Loucy (cell line): ENCODE results near the gene MCCC2.

Experiments used
- H2AFZ ChIP-seq: fragments of 200-600 bp; sonication (generic); 2 replicates; pipeline ENCODE4 v1.6.0; 2016; ENCODE audit warnings: antibody characterized with exemption, mild to moderate bottlenecking, low read length, moderate library complexity
- H3F3A ChIP-seq: fragments of 200-600 bp; 2 replicates; pipeline ENCODE4 v1.6.0; 2016; ENCODE audit warnings: antibody characterized with exemption, low read depth, mild to moderate bottlenecking
- H3K27me3 ChIP-seq: fragments of 200-600 bp; sonication (generic); 2 replicates; pipeline ENCODE4 v1.6.1; 2014; ENCODE audit warnings: low read length, mild to moderate bottlenecking; ENCODE audit not compliant: insufficient read depth, poor library complexity, severe bottlenecking
- H3K36me3 ChIP-seq: fragments of 200-600 bp; sonication (generic); 2 replicates; pipeline ENCODE4 v1.6.1; 2016; ENCODE audit warnings: low read length; ENCODE audit not compliant: insufficient read depth
- H3K4me1 ChIP-seq: fragments of 200-600 bp; sonication (generic); 2 replicates; pipeline ENCODE4 v1.5.1; 2014; ENCODE audit warnings: low read length, mild to moderate bottlenecking; ENCODE audit not compliant: insufficient read depth, poor library complexity, severe bottlenecking
- H3K4me2 ChIP-seq: fragments of 200-600 bp; sonication (generic); 2 replicates; pipeline ENCODE4 v1.6.0; 2014; ENCODE audit warnings: antibody characterized with exemption, low read length, low read depth, mild to moderate bottlenecking; ENCODE audit not compliant: poor library complexity, severe bottlenecking
- H3K4me3 ChIP-seq: fragments of 200-600 bp; sonication (generic); 2 replicates; pipeline ENCODE4 v1.5.1; 2014; ENCODE audit warnings: low read length, mild to moderate bottlenecking, mixed read lengths; ENCODE audit not compliant: poor library complexity, severe bottlenecking
- H3K79me2 ChIP-seq: fragments of 200-600 bp; sonication (generic); 2 replicates; pipeline ENCODE4 v1.6.1; 2014; ENCODE audit warnings: low read length; ENCODE audit not compliant: insufficient read depth
- H3K9ac ChIP-seq: fragments of 200-600 bp; sonication (generic); 2 replicates; pipeline ENCODE4 v1.6.0; 2014; ENCODE audit warnings: mild to moderate bottlenecking, low read depth, low read length, moderate library complexity; ENCODE audit not compliant: poor library complexity, severe bottlenecking
- H3K9me2 ChIP-seq: fragments of 200-600 bp; sonication (generic); replicated peaks from 2 replicates; pipeline ENCODE4 v1.6.1; 2016; ENCODE audit warnings: low read depth, low read length, mixed read lengths
- H3K9me3 ChIP-seq: fragments of 200-600 bp; sonication (generic); 2 replicates; pipeline ENCODE4 v1.6.1; 2014; ENCODE audit warnings: mild to moderate bottlenecking, antibody characterized with exemption, low read length, low read depth; ENCODE audit not compliant: insufficient read depth
- H4K20me1 ChIP-seq: fragments of 200-600 bp; sonication (generic); 2 replicates; pipeline ENCODE4 v1.6.0; 2014; ENCODE audit warnings: antibody characterized with exemption, low read length, mild to moderate bottlenecking; ENCODE audit not compliant: insufficient read depth, poor library complexity, severe bottlenecking
- CTCF ChIP-seq: fragments of 200-600 bp; sonication (generic); conservative IDR thresholded peaks from 2 replicates; pipeline ENCODE4 v1.5.1; 2014; ENCODE audit warnings: mild to moderate bottlenecking, antibody characterized with exemption, low read length
- EZH2phosphoT487 ChIP-seq: fragments of 200-600 bp; IDR thresholded peaks from 2 replicates; pipeline ENCODE4 v1.6.1; 2018; ENCODE audit warnings: antibody characterized with exemption, mild to moderate bottlenecking, moderate library complexity, borderline replicate concordance

Gene MCCC2

GRCh38 chr5:71677977-71678376, 90.8 kb downstream of the MCCC2 start:
- Histone ChIP-seq H3K79me2 (no peaks in the 10 kb centered on the region), H3K9ac (no peak overlapping the region), H3K4me3 (no peak overlapping the region), H4K20me1 (no peaks in the 10 kb centered on the region), H3K36me3 (no peaks in the 10 kb centered on the region), H3F3A (no peaks in the 10 kb centered on the region), H3K27me3 (no peaks in the 10 kb centered on the region), H2AFZ (no peak overlapping the region), H3K4me2 (no peak overlapping the region), H3K4me1 (no peaks in the 10 kb centered on the region), H3K9me2 (no peaks in the 10 kb centered on the region), H3K9me3 (no peaks in the 10 kb centered on the region)
- no peak for TF ChIP-seq EZH2phosphoT487
- TF ChIP-seq CTCF, result no peak

GRCh38 chr5:71679714-71680113, 92.6 kb downstream of the MCCC2 start:
- Histone ChIP-seq H3K4me3 (no peak overlapping the region), H3K4me2 (no peak overlapping the region), H4K20me1 (no peaks in the 10 kb centered on the region), H3K9me2 (no peaks in the 10 kb centered on the region), H2AFZ (no peak overlapping the region), H3K9ac (no peak overlapping the region), H3K27me3 (no peaks in the 10 kb centered on the region), H3F3A (no peaks in the 10 kb centered on the region), H3K36me3 (no peaks in the 10 kb centered on the region), H3K9me3 (no peaks in the 10 kb centered on the region), H3K79me2 (no peaks in the 10 kb centered on the region), H3K4me1 (no peaks in the 10 kb centered on the region)
- TF ChIP-seq EZH2phosphoT487 (no peak), CTCF (no peak)

GRCh38 chr5:71680510-71680909, 93.4 kb downstream of the MCCC2 start:
- H3K36me3 ChIP-seq, result no peaks in the 10 kb centered on the region
- H3K9me2 ChIP-seq, result no peaks in the 10 kb centered on the region
- H3K4me2 ChIP-seq, result no peak overlapping the region
- no peaks in the 10 kb centered on the region for H3K4me1 ChIP-seq
- no peaks in the 10 kb centered on the region for H3K9me3 ChIP-seq
- no peak overlapping the region for H3K9ac ChIP-seq
- no peaks in the 10 kb centered on the region for H3F3A ChIP-seq
- no peak overlapping the region for H3K4me3 ChIP-seq
- H3K27me3 ChIP-seq, result no peaks in the 10 kb centered on the region
- TF ChIP-seq EZH2phosphoT487, result no peak
- TF ChIP-seq CTCF, result no peak
- no peaks in the 10 kb centered on the region for H4K20me1 ChIP-seq
- H3K79me2 ChIP-seq, result no peaks in the 10 kb centered on the region
- H2AFZ ChIP-seq, result no peak overlapping the region
